Activated CD4-positive, CD25-positive, alpha-beta regulatory T cell (primary cell): ENCODE measurements around the gene ASL.
"Not testable (repeated sequence)": the region's sequence is repeated elsewhere in the genome, so short reads cannot be mapped to it uniquely, and the experiment has no call there.

Source experiments
- DNase-seq, 4 experiments: peaks; one replicate each; lab custom pipeline; 2025; lab: John Stamatoyannopoulos, UW

ASL gene

DNA sequence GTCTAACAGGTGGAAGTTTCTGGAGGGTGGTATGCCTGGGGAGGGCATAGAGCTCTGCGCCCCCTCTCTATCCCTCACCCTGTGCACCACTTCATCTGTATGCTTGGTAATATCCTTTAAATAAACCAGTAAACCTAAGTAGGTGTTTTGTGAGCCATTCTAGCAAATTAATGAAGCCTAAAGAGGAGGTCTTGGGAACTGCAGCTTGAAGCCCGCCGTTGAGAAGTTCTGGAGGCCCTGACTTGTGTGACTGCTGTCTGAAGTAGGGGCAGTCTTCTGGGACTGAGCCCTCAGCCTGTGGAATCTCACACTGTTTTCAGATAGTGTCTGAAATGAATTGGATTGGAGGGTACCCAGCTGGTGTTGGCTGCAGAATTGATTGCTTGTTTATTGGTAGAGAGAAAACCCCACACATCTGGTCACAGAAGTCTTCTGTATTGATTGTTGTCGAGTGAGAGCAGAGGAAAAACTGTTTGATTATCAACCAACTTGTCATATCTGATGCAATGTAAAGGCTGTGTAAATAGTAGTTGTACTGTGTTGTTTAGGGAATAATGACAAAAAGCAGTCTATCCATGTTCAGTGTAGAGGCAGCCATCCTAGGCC, 43.7 kb downstream of the ASL start:
- DNase-seq: no peak

DNA sequence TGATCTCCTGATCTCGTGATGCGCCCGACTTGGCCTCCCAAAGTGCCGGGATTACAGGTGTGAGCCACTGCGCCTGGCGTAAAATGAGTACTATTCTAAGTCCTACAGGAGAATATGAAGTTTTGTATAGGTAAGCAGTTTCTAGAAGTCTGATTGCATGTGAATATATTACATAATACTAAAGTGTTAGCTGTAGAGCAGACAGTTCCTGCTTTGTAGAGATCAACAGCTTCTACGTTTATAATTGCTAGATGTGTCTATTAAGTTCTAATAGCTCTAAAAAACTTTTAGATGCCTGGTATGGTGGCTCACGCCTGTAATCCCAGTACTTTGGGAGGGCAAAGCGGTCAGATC, 47.5 kb downstream of the ASL start:
- no peak for DNase-seq

DNA sequence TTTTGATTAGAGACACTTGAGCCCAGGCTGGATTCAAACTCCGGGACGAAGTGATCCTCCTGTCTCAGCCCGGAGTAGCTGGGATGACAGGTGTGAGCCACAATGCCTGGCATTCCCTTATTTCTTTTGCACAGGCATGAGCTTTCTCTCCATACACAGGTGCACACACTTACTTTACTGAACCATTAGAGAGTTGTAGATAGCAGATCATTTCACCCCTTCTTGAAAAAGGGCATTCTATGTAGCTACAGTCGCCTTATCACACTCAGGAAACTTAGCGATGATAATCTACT, 48.9 kb downstream of the ASL start:
- not testable (repeated sequence) for DNase-seq

DNA sequence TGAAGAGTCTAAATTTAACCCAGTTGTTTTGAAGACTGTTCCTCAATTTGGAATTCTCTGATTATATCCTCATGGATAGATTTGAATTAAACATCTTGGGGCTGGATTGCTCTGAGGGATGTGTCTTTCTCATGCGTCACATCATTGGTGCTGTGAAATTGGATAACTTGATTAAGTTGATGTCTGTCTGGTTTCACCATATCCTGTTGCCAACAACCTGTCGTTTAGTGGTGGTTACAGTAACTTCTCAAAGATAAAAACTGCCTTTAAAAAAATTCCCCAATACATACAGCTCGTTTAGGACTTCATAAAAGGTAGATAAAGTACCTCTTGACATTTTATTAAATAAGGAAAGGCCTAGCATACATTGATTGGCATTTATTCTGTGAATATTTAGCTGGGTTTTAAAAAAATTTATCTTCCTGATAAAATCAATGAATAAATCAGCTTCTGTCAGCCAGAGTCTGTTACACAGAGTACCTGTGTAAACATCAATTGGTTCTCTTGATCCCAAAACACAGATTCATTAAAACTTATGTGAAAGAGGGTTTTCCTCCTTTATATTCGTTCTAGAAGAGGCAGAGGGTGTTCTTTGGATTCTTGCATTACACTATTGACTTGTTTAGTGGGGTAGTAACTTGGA, 49.6 kb downstream of the ASL start:
- DNase-seq: no peak

DNA sequence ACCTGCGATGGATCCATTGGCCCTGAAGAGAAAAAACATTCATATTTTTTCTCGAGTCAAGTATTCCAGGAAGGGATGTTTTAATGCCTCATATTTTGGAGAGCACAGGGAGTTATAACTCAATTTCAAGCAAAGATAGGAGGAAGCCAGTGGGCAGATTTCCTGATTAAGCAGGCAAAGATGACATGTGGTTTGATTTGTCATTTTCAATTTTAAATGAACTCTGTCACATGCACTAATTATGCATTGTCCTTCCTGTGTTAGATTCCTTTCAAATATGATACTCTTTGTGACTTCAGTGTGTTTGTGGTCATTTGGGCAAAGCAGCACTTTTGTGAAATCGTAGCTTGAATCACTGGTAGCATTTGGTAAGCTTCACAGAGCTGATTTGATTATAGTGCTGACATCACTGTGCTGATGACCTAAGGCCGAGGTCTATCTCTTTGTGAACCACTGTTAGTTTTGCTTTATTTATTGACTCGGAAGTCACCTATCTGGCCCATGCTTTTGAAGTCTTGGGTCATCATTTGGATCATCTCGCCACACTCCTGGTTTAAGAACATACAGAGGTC, 50.2 kb downstream of the ASL start:
- not testable (repeated sequence) for DNase-seq

DNA sequence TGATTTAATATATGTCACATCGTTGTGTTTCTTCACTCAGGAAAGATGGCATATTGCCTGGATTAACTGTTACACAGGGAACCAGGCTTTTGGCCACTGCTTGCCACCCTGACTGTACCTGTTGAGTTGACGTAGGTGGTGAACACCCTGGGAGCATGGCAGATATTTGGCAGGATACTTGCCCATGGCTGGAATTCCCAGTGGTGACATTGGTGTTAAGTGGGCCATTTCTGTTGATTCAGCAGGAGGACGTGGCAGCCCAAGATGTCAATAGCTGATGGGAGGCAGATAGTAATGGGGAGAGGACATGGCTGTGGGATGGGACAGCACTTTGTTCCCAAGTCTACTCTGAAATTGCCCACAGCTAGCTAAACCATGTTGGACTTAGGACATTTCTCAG, 51.6 kb downstream of the ASL start:
- not testable (repeated sequence) for DNase-seq

DNA sequence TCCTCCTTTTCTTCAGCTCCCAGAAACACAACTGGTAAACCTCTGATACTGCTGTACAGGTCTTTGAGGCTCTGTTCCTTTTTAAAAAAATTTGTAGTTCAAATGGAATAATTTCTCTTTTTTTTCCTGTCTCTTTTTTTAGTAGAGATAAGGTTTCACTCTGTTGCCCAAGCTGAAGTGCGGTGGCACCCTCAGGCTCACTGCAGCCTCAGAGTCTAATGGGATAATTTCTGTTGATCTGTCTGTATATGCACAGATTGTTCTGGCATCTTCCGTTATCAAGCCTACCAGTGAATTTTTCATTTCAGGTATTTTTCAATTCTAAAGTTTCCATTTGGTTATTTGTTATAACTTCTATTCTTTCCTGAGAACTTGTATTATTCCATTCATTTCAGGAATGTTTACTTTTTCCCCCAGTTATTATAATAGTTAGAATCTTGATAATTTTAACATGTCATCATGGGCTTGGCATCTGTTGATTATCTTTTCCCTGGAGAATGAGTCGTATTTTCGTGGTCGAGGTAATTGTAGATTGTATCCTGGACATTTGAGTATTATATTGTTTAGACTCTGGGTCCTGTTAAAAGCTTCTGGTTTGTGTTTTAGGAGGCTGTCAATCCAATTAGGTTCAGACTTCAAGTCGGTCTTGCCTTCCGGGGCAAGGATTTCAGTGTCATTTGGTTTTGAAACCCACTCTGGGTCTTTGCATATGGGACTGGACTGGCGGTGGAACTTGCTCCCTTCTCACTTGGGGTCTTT, 63.6 kb downstream of the ASL start:
- DNase-seq: no peak

DNA sequence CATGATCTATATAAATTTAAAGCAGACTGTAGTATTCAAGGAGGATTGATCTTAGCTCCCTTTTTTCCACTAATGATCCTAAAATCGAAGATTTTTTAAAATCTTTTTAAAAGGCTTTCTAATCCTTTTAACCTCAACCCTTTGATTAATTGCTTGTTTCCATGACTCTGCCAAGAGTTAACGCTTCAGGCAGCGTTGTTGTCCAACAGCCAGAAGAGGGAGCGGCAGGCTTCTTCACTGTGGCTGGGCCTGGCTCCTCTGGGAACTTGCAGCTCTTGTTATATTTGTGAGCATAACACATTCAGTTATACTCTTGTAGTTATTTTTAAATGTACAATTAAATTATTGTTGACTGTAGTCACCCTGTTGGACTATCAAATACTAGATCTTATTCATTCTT, 65.3 kb downstream of the ASL start:
- no peak for DNase-seq

DNA sequence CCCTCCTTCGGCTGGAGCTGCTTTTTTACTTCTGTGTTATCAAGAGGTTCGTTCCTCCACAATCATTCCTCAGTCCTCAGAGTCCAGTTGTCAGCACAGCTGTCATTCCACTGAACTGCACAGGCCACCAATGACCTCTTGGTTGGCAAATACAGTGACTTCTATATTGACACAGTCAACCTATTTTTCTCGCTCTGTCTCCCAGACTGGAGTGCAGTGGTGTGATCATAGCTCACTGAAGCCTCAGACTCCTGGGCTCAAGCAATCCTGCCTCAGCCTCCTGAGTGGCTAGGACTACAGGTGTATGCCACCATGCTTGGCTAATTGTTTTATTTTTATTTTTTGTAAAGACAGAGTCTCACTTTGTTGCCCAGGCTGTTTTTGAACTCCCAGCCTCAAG, 66.7 kb downstream of the ASL start:
- no peak for DNase-seq

DNA sequence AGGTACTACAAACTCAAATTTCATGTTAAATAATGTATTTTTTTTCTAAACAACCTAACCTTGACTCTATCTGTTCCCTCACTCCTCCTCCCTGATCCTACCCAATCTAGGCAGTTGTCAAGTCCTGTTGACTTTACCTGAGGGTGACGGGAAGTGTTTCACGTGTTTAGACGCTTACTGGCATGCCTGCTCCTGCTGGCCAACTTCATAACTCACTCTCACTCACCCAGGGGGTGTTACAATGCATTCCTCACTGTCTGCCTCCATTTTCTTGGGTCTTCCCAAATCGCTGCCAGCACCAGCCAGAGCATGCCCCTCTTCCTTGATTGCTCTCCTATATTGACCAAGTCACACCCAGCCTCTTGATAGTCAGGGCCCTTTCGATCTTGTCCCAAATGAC, 67.4 kb downstream of the ASL start:
- no peak for DNase-seq
